SW480 (cell line): ENCODE data around the gene MAT2B.
"Not testable (repeated sequence)": the region's sequence is repeated elsewhere in the genome, so short reads cannot be mapped to it uniquely, and the experiment has no call there.

ENCODE experiments used
- DNase-seq: peaks from one replicate; pipeline ENCODE4 v3.0.0-alpha.2; 2016; ENCODE audit warnings: low spot score

The MAT2B gene

GRCh38 chr5:163503106-163504078, 2.0 kb upstream of the MAT2B start:
- peak; percentile 86 for DNase-seq

- peak; percentile 44 for DNase-seq
These were observed 1.1 kb upstream of the MAT2B start for GRCh38 chr5:163504079-163504931.

- no peak for DNase-seq
These were observed 411 bp upstream of the MAT2B start for GRCh38 chr5:163505049-163505367.

GRCh38 chr5:163506095-163506457, 657 bp downstream of the MAT2B start:
- DNase-seq, result no peak

- peak; percentile 28 for DNase-seq
These were observed 1.3 kb downstream of the MAT2B start for GRCh38 chr5:163506726-163507125.

GRCh38 chr5:163508753-163509152, 3.3 kb downstream of the MAT2B start:
- DNase-seq, result no peak

- DNase-seq, result peak; percentile 83
These were observed 4.0 kb downstream of the MAT2B start for GRCh38 chr5:163509291-163509951.

- DNase-seq, result no peak
These were observed 7.1 kb downstream of the MAT2B start for GRCh38 chr5:163512526-163512925.

GRCh38 chr5:163525096-163525495, 19.7 kb downstream of the MAT2B start:
- DNase-seq, result no peak

- no peak for DNase-seq
These were observed 24.3 kb downstream of the MAT2B start for GRCh38 chr5:163529698-163530097.

GRCh38 chr5:163531272-163531671, 25.9 kb downstream of the MAT2B start:
- no peak for DNase-seq

GRCh38 chr5:163532171-163533084, 27.0 kb downstream of the MAT2B start:
- DNase-seq, result no peak

- DNase-seq, result no peak
These were observed 27.8 kb downstream of the MAT2B start for GRCh38 chr5:163533223-163533622.

- DNase-seq, result no peak
These were observed 29.2 kb downstream of the MAT2B start for GRCh38 chr5:163534492-163535094.

- DNase-seq, result no peak
These were observed 29.9 kb downstream of the MAT2B start for GRCh38 chr5:163535290-163535689.

GRCh38 chr5:163536442-163536841, 31.0 kb downstream of the MAT2B start:
- DNase-seq, result not testable (repeated sequence)

GRCh38 chr5:163540696-163541095, 35.3 kb downstream of the MAT2B start:
- DNase-seq, result no peak

GRCh38 chr5:163542771-163543170, 37.4 kb downstream of the MAT2B start:
- DNase-seq, result no peak

- no peak for DNase-seq
These were observed 38.6 kb downstream of the MAT2B start for GRCh38 chr5:163544041-163544440.

- DNase-seq, result no peak
These were observed 39.4 kb downstream of the MAT2B start for GRCh38 chr5:163544836-163545235.

- DNase-seq, result peak; percentile 47
These were observed 43.2 kb downstream of the MAT2B start for GRCh38 chr5:163548649-163549048.
